Mononuclear cell (primary cell): ENCODE results near the gene SYTL3. TPM values are rescaled to one million over a fixed set of nuclear protein-coding genes. Genes with fewer than 3 reads are reported as not detected.
"Not testable (repeated sequence)": the region's sequence is repeated elsewhere in the genome, so short reads cannot be mapped to it uniquely, and the experiment has no call there.

Experiments used
- H3K27me3 ChIP-seq: 2 replicates; pipeline ENCODE4 v1.6.0; 2011; ENCODE audit warnings: low read length, control low read depth; ENCODE audit not compliant: insufficient read depth
- H3K4me1 ChIP-seq: 2 replicates; pipeline ENCODE4 v1.5.1; 2011; ENCODE audit warnings: mild to moderate bottlenecking, low read length, control low read depth; ENCODE audit not compliant: insufficient read depth
- H3K4me3 ChIP-seq: 2 replicates; pipeline ENCODE4 v1.5.1; 2011; ENCODE audit warnings: mild to moderate bottlenecking, low read length, moderate library complexity
- H3K9me3 ChIP-seq: 2 replicates; pipeline ENCODE4 v1.5.1; 2011; ENCODE audit warnings: low read depth, mild to moderate bottlenecking, control low read depth, low read length
- total RNA-seq: library from RNA; depleted of rRNA; stranded (reverse); fragments of >200 nt; gene quantifications from one replicate; pipeline ENCODE4 v1.2.3, GENCODE V29; 2012

SYTL3 gene
- total RNA-seq, 1 donor = 35.7 TPM

DNA sequence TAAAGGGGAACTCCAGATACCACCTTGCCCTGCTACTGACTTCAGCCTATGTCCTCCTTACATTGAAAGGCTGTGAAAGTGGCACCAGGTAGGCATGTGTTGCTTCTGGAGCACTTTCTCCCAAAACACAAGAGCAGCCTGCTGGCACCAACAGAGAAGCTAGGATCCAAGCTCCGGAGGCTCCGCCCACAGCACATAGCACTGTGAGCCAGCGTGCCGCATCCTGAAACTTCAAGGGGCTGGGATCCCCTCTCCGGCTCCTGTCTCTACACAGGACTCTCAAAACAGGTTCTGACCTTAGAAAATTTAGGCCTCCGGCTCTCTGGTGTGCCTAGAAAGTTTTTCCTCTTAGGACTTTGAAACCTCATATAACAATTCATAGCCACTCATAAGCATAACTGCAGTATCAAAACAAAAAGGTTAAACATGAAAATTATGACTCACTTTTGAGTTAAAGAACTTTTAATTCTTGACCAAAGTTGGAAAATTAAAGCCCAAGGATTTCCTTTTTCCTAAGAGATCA is 128.2 kb downstream of the SYTL3 start:
- Histone ChIP-seq H3K4me1 (peaks cover 6% of the 10 kb centered on the region), H3K27me3 (no peaks in the 10 kb centered on the region), H3K9me3 (no peaks in the 10 kb centered on the region), H3K4me3 (no peak overlapping the region)

DNA sequence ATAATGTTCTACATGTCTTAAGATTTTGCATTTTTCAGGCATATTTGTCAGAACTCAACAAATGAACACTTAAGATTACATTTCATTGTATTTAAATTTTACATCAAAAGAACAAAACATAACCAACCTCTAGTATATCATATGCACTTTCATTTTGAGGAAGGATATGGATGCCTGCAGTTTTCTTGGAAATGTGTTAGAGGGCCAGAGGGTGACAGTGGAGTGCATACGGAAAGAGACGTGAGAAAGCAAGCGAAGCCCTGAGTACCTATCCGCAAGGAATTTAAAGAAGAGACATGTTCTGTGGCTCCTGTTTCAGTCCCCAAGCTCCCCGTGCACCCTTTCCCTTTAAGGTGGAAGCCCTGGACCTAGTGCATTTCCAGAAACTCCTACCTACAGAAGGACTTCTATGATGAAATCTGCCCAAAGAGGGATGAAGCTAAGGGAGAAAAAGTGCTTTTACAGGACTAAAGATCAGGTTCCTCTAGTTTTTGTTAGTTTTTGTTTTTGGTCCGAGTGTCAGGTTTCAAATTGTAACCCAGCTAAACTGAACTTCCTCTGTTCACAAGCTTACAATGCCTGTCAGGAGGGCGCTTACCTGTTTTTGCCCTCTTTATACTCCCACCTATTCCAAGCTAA is 130.5 kb downstream of the SYTL3 start:
- Histone ChIP-seq H3K4me1 (no peaks in the 10 kb centered on the region), H3K4me3 (no peak overlapping the region), H3K9me3 (no peaks in the 10 kb centered on the region), H3K27me3 (no peaks in the 10 kb centered on the region)

DNA sequence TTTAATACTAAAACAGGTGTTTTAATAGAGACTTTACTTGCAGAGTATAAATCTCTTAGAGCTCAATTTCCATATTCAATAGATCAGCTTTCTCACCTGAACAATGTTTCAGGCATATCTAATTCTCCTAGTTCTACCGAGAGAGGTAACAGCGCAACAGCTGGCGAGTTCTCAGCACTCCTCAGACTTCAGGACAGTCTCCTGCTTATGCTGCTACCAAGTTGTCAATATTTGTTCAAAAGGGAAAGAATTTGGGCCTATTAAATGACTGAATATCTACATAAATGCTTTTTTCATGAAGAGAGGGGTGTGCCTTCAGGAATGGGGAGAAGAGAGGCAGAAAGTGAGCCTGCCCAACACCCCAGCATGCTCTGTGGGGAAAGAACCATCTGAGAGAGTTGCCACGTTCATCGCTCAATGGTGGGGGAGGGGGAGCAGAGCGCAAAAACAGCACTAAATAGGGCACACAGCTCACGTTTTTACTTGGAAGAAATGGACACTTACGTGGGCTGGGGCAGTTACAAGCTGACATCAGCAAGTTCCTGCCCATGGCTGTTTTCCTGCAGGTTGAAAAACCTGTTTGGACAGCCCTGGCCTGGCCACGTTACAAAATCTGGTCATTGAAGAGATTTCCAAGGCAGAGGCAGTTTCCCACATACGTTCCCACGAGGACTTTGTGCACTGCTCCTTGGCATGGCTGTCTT is 131.3 kb downstream of the SYTL3 start:
- Histone ChIP-seq H3K4me3 (no peak overlapping the region), H3K9me3 (no peaks in the 10 kb centered on the region), H3K4me1 (no peaks in the 10 kb centered on the region), H3K27me3 (no peaks in the 10 kb centered on the region)

DNA sequence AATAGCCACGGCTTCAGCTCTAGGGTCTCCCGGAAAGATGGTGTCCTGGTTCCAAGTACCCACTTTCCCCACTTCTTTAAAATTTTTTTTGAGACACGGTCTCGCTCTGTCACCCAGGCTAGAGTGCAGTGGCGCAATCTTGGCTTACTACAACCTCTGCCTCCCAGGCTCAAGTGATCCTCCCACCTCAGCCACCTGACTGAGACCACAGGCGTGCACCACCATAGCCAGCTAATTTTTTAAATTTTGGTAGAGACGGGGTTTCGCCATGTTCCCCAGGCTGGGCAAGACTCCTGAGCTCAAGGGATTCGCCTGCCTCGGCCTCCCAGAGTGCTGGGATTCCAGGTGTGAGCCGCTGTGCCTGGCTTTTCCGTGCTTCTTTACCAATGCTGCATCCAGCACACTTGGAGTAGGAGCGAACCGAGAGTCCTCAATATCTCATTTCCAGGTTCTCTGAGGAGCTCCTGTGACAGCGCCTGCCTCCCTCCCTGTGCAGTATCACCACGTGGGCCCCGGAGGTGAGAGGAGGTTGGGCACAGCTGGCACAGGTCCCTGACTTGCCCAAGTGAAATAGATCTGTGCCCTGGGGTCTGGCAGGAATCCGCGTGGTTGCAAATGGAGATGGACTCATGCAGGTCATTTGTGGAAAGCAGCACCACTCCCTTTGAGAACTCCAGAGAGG is 132.0 kb downstream of the SYTL3 start:
- Histone ChIP-seq H3K4me1 (no peaks in the 10 kb centered on the region), H3K27me3 (no peaks in the 10 kb centered on the region), H3K4me3 (no peak overlapping the region), H3K9me3 (no peaks in the 10 kb centered on the region)

GRCh38 chr6:158782432-158783166 is 132.7 kb downstream of the SYTL3 start:
- Histone ChIP-seq H3K4me1 (no peaks in the 10 kb centered on the region), H3K9me3 (no peaks in the 10 kb centered on the region), H3K4me3 (no peak overlapping the region), H3K27me3 (no peaks in the 10 kb centered on the region)

DNA sequence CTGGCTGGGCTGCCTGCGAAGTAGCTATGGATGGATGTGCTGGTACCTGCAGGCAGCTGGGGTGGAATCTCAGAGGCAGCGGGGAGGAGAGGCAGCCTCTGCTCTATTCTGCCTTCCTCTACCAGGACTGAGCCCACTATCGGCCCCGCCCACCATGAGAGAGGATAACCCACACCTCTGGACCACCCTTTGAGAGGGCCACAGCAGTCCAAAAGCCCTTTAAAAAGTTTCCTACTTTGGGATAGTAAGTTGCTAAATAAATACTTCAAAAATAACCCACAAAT is 133.3 kb downstream of the SYTL3 start:
- Histone ChIP-seq H3K27me3 (no peaks in the 10 kb centered on the region), H3K4me1 (no peaks in the 10 kb centered on the region), H3K9me3 (no peaks in the 10 kb centered on the region), H3K4me3 (no peak overlapping the region)

- H3K9me3 ChIP-seq = no peaks in the 10 kb centered on the region
- H3K4me1 ChIP-seq = peaks cover 3% of the 10 kb centered on the region
- no peak overlapping the region for H3K4me3 ChIP-seq
- no peaks in the 10 kb centered on the region for H3K27me3 ChIP-seq
These were observed 134.0 kb downstream of the SYTL3 start for GRCh38 chr6:158783851-158784250.

GRCh38 chr6:158784505-158784904 is 134.7 kb downstream of the SYTL3 start:
- H3K27me3 ChIP-seq = no peaks in the 10 kb centered on the region

DNA sequence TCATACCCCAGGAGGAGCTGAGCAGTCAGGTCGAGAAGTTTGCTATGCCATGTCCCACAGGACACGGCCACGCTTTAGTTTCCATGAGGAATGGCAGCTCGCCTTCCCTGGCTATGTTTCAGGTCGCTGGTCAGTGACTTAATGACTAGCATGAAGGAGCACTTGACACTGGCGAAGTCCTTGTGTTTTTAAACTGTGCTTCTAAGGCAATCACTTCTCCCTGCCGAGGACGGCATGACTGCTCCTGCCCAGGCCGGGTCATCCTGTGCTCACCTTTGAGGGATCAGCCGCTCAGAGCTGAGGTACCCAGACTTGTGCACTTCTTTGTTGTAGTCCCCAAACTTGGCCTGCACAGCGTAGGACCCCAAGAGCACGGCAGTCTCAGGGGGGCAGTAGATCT is 135.2 kb downstream of the SYTL3 start:
- Histone ChIP-seq H3K27me3 (no peaks in the 10 kb centered on the region), H3K4me1 (peaks cover 15% of the 10 kb centered on the region)

More at GRCh38 chr6:158784505-158784904, 134.7 kb downstream of the SYTL3 start:
- peaks cover 9% of the 10 kb centered on the region for H3K4me1 ChIP-seq
- H3K4me3 ChIP-seq = no peak overlapping the region
- H3K9me3 ChIP-seq = no peaks in the 10 kb centered on the region

GRCh38 chr6:158786645-158787304 is 136.9 kb downstream of the SYTL3 start:
- H3K27me3 ChIP-seq = no peaks in the 10 kb centered on the region
- H3K4me3 ChIP-seq = no peak overlapping the region
- no peaks in the 10 kb centered on the region for H3K9me3 ChIP-seq
- peaks cover 25% of the 10 kb centered on the region for H3K4me1 ChIP-seq

More for the DNA sequence above, 135.2 kb downstream of the SYTL3 start:
- no peak overlapping the region for H3K4me3 ChIP-seq
- no peaks in the 10 kb centered on the region for H3K9me3 ChIP-seq

DNA sequence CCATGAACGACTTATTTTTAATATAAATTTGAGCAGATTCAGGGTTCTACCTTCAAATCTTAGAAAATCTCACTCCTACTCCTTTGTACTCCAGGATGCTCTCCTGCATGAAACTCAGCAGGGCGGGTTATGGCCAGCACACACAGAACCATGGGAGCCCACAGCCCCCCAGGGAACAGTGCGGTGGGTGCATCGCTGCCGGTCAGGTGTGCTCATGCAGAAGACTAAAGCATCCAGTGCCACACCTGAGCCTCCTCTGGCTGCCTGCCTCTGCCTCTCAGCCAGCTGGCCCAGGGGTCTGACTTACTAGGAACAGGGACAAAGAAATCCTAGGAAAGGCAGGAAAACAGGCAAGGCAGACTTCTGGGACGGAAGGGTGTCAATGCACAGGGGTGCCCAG is 137.5 kb downstream of the SYTL3 start:
- H3K4me1 ChIP-seq = peaks cover 29% of the 10 kb centered on the region
- no peaks in the 10 kb centered on the region for H3K27me3 ChIP-seq
- no peaks in the 10 kb centered on the region for H3K9me3 ChIP-seq
- no peak overlapping the region for H3K4me3 ChIP-seq

- no peaks in the 10 kb centered on the region for H3K27me3 ChIP-seq
- no peaks in the 10 kb centered on the region for H3K9me3 ChIP-seq
- peaks cover 44% of the 10 kb centered on the region for H3K4me1 ChIP-seq
- H3K4me3 ChIP-seq = no peak overlapping the region
These were observed 139.5 kb downstream of the SYTL3 start for GRCh38 chr6:158789115-158789917.

DNA sequence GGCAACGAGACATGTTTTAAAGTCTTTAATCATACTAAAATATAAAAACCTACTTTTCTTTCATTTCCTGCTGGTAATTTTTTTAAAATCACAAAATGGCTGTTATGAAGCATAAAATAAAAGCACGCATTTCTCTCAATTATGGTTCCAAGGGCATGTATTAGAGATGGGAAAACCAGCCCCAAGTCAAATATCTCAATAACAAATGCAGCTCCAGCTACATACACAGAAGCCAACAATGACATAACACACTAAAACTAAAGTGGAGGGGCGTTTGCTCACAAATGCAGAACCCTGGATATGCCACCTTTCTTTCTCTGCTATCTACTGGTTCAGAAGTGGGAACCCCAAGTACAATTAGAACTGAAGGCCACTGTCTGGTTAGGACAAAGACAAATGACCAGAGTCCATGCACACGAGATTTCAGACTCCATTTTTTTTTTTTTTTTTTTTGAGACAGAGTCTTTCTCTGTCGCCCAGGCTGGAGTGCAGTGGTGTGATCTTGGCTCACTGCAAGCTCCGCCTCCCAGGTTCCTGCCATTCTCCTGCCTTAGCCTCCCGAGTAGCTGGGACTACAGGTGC is 141.5 kb downstream of the SYTL3 start:
- Histone ChIP-seq H3K27me3 (no peaks in the 10 kb centered on the region), H3K4me3 (no peak overlapping the region), H3K9me3 (no peaks in the 10 kb centered on the region), H3K4me1 (peaks cover 64% of the 10 kb centered on the region)

- H3K4me1 ChIP-seq = peaks cover 72% of the 10 kb centered on the region
- H3K4me3 ChIP-seq, H3K9me3 ChIP-seq, H3K27me3 ChIP-seq: not testable (repeated sequence)
These were observed 142.7 kb downstream of the SYTL3 start for GRCh38 chr6:158792505-158792904.
